GM15510 (cell line): ENCODE measurements around the gene M6PR.
A peak's percentile ranks its signal among the peaks of the same experiment; 100 is the strongest.

Experiments used
- POLR2A ChIP-seq: IDR thresholded peaks from 3 replicates; pipeline ENCODE4 v1.6.1; 2011; ENCODE audit warnings: borderline replicate concordance; ENCODE audit not compliant: insufficient read length; ENCODE audit errors: extremely low read depth

M6PR gene

GRCh38 chr12:8949342-8950220, at the start of gene M6PR:
TSS of gene M6PR (minus strand) at chr12:8949645. CDS start at chr12:8946404, 3,241 bp downstream.
- TF ChIP-seq POLR2A, result peak; percentile 89

- no peak for TF ChIP-seq POLR2A
Measured at GRCh38 chr12:8996682-8997405, 47.4 kb upstream of the M6PR start.

- TF ChIP-seq POLR2A, result no peak
Measured at GRCh38 chr12:8995021-8995775, 45.8 kb upstream of the M6PR start.

- TF ChIP-seq POLR2A, result no peak
Measured at GRCh38 chr12:8993827-8994226, 44.4 kb upstream of the M6PR start.

GRCh38 chr12:8991371-8992345, 42.2 kb upstream of the M6PR start:
- no peak for TF ChIP-seq POLR2A

- no peak for TF ChIP-seq POLR2A
Measured at GRCh38 chr12:8989413-8989812, 40.0 kb upstream of the M6PR start, which contains the start of gene KLRG1. TSS of gene KLRG1 (plus strand) at chr12:8989546. CDS start at chr12:8989636, 90 bp downstream.

- no peak for TF ChIP-seq POLR2A
Measured at GRCh38 chr12:8987685-8988084, 38.2 kb upstream of the M6PR start.

GRCh38 chr12:8987163-8987562, 37.7 kb upstream of the M6PR start:
- no peak for TF ChIP-seq POLR2A

- no peak for TF ChIP-seq POLR2A
Measured at GRCh38 chr12:8985213-8985754, 35.8 kb upstream of the M6PR start.

- TF ChIP-seq POLR2A, result no peak
Measured at GRCh38 chr12:8980137-8980536, 30.7 kb upstream of the M6PR start.

GRCh38 chr12:8970432-8970831, 21.0 kb upstream of the M6PR start:
- no peak for TF ChIP-seq POLR2A

- TF ChIP-seq POLR2A, result no peak
Measured at GRCh38 chr12:8969861-8970411, 20.5 kb upstream of the M6PR start.

- TF ChIP-seq POLR2A, result no peak
Measured at GRCh38 chr12:8968761-8969160, 19.3 kb upstream of the M6PR start.

GRCh38 chr12:8960176-8960575, 10.7 kb upstream of the M6PR start:
- TF ChIP-seq POLR2A, result no peak

GRCh38 chr12:8958066-8958465, 8.6 kb upstream of the M6PR start:
- no peak for TF ChIP-seq POLR2A
